ENCODE results near the gene RHOXF2.
"Not testable (repeated sequence)": the region's sequence is repeated elsewhere in the genome, so short reads cannot be mapped to it uniquely, and the experiment has no call there.

The RHOXF2 gene

DNA sequence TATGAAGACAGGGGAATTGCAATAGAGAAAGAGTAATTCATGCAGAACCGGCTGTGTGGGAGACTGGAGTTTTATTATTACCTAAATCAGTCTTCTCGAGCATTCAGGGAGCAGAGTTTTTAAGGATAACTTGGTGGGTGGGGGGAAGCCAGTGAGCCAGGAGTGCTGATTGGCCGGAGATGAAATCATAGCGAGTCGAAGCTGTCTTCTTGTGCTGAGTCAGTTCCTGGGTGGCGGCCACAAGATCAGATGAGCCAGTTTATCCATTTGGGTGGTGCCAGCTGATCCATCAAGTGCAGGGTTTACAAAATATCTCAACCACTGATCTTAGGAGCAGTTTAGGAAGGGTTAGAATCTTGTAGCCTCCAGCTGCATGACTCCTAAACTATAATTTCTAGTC, 34.8 kb downstream of the RHOXF2 start:
- not testable (repeated sequence) for H3K4me1 ChIP-seq; H3K27ac ChIP-seq; H3K79me2 ChIP-seq; H3K9me3 ChIP-seq (ENCODE audit: control insufficient read depth, low read length); H3K4me2 ChIP-seq (ENCODE audit: low read length); H3K27me3 ChIP-seq (ENCODE audit: control insufficient read depth, insufficient read depth, low read length); H3K9ac ChIP-seq; H3K4me3 ChIP-seq (ENCODE audit: low read depth, low read length); H3K36me3 ChIP-seq (ENCODE audit: control insufficient read depth, insufficient read depth, low read length); H2AFZ ChIP-seq

DNA sequence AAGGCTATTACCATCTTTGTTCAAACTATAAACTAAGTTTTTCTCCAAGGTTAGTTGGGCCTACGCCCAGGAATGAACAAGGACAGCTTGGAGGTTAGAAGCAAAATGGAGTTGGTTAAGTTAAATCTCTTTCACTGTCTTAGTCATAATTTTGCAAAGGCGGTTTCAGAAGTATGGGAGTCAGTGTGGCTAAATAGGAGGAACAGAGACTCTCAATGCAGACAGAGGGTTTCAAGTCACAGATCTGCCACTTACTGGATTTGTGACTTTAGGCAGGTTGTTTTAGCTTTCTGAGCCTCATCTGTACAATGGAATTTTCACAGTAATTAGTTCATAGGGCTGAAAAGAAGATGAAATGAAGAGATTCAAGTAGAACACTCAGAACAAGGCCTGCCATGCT, 35.3 kb downstream of the RHOXF2 start:
- not testable (repeated sequence) for H3K27me3 ChIP-seq (ENCODE audit: control insufficient read depth, insufficient read depth, low read length); H3K4me3 ChIP-seq (ENCODE audit: low read depth, low read length); H3K9ac ChIP-seq; H3K4me1 ChIP-seq; H3K27ac ChIP-seq; H3K4me2 ChIP-seq (ENCODE audit: low read length); H3K79me2 ChIP-seq; H3K36me3 ChIP-seq (ENCODE audit: control insufficient read depth, insufficient read depth, low read length); H2AFZ ChIP-seq; H3K9me3 ChIP-seq (ENCODE audit: control insufficient read depth, low read length)

DNA sequence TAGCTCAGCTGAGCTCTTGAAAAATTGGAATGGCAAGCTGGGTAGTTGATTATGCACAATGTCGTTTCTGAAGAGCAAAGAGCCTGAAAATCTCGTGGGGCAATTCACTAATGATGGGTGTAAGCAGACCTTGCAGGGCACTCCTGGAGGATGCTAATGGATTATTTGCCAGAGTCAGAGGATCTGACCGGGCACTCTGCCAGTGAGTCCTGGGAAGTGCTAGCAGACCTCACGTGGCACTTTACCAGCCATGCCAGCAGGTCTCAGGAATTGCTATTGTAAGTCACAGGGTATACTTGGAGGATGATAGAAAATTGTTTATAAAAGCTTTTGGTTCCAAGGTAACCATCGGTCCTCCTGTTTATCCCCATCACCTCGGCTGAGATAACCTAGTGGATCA, 37.4 kb downstream of the RHOXF2 start:
- H3K27me3 ChIP-seq (ENCODE audit: control insufficient read depth, insufficient read depth, low read length); H3K36me3 ChIP-seq (ENCODE audit: control insufficient read depth, insufficient read depth, low read length); H3K4me1 ChIP-seq: not testable (repeated sequence)

DNA sequence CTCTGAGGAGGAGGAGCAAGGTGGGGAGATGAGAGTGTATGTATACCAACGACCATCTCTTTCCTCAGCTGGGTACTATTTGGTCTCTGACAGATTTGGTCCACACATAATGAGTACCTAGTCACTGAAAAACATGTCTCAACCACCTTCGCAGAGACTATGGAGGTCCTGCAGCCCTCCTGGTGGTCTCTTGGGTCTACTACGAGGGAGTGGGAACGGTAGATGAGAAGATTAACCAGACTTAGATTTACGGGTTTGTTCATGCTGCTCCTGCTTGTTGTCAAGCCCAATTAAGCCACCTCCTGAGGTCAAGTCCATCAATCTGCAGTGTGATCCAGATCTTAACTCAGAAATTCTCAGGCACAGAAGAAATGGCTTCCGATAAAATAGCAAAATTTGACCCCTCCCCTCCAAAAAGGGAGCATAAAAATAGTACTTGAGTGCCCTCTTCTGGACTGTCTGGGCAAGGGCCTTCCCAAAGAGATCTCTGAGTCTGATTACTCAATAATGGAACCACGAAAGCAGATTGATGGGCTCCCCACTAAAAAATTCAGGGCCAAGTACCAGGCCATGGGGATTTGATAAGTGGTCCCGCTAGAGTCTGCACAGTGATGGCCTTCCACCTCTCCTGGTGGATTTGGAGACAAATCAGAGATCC, 38.3 kb downstream of the RHOXF2 start:
- not testable (repeated sequence) for H3K4me3 ChIP-seq (ENCODE audit: low read depth, low read length); H3K79me2 ChIP-seq; H3K36me3 ChIP-seq (ENCODE audit: control insufficient read depth, insufficient read depth, low read length); H3K9me3 ChIP-seq (ENCODE audit: control insufficient read depth, low read length); H3K4me1 ChIP-seq; H3K4me2 ChIP-seq (ENCODE audit: low read length); H3K27me3 ChIP-seq (ENCODE audit: control insufficient read depth, insufficient read depth, low read length); H2AFZ ChIP-seq; H3K27ac ChIP-seq; H3K9ac ChIP-seq

More for the DNA sequence above, 37.4 kb downstream of the RHOXF2 start:
- H3K4me3 ChIP-seq (ENCODE audit: low read depth, low read length); H3K4me2 ChIP-seq (ENCODE audit: low read length); H3K79me2 ChIP-seq; H2AFZ ChIP-seq; H3K9me3 ChIP-seq (ENCODE audit: control insufficient read depth, low read length); H3K27ac ChIP-seq; H3K9ac ChIP-seq: not testable (repeated sequence)

DNA sequence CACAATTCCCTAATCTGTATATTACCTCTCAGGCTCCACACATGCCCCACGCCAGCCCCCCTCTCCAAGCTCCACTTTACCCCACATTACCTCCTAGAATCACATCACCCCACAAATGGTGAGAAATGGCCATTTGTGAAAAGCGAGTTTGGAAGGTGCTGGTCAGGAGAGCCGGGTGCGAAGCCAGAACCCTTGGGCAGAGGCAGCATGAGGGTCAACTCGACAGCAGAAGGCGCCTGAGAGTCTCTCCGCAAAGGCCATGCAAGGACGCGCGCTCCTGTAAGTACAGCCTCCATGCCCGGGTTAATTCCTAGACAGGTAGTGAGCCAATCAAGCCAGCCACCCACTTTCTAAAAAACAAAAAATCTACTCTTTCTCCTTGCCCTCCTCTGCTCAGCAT, 42.4 kb downstream of the RHOXF2 start:
- H2AFZ ChIP-seq, result no peak overlapping the region
- H3K9me3 ChIP-seq (ENCODE audit: control insufficient read depth, low read length), result no peaks in the 10 kb centered on the region
- H3K9ac ChIP-seq, result no peak overlapping the region
- no peaks in the 10 kb centered on the region for H3K4me1 ChIP-seq
- no peaks in the 10 kb centered on the region for H3K27me3 ChIP-seq (ENCODE audit: control insufficient read depth, insufficient read depth, low read length)
- no peaks in the 10 kb centered on the region for H3K79me2 ChIP-seq
- H3K27ac ChIP-seq, result no peak overlapping the region
- H3K4me2 ChIP-seq (ENCODE audit: low read length), result no peak overlapping the region
- no peaks in the 10 kb centered on the region for H3K36me3 ChIP-seq (ENCODE audit: control insufficient read depth, insufficient read depth, low read length)
- no peak overlapping the region for H3K4me3 ChIP-seq (ENCODE audit: low read depth, low read length)
- TF ChIP-seq, protein P1, sequence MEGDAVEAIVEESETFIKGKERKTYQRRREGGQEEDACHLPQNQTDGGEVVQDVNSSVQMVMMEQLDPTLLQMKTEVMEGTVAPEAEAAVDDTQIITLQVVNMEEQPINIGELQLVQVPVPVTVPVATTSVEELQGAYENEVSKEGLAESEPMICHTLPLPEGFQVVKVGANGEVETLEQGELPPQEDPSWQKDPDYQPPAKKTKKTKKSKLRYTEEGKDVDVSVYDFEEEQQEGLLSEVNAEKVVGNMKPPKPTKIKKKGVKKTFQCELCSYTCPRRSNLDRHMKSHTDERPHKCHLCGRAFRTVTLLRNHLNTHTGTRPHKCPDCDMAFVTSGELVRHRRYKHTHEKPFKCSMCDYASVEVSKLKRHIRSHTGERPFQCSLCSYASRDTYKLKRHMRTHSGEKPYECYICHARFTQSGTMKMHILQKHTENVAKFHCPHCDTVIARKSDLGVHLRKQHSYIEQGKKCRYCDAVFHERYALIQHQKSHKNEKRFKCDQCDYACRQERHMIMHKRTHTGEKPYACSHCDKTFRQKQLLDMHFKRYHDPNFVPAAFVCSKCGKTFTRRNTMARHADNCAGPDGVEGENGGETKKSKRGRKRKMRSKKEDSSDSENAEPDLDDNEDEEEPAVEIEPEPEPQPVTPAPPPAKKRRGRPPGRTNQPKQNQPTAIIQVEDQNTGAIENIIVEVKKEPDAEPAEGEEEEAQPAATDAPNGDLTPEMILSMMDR (IDR thresholded peaks at IDR 0.05), result no peak

DNA sequence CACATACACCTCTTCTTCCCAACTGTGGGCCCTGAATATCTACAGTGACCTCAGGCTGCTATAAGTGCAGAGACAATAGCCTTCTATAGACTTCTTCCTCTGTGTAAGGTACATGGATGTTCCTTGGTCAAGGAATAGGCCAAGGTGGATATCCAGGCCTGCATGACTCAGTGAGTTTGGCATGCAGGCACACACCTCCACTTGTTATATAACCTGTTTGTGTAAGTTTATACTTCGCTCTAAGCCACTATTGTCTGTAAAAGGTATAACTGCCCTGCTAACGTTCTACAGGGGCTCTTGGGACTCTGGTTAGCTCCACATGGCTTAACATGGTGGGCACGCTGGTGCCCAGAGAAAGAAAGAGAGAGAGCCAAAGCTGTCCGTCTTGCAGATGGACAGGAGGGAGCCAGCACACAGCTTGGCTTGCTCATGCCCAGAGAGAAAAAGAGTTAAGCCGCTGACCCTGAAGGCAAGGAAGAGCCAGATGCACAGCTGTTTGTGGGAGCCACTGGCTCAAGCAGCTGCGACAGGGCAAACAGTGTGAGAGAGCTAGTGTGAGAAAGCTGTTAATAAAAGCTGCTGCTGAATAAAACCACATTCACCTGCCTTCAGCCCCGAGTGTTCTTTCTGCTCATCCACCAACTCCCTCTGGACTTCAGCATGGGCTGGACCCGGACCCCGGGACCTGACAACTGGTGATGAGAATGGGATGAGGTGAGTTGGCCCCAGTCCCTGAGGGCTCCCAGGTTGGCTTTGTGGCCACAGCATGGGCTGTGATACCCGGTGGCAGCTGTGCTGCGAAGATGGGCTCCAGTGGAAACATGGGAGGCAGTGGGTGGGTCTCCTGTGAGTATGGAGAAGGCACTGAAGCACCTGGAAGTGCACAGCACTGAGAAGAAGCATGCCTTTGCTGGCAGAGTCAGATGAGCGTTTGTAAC, 47.7 kb downstream of the RHOXF2 start:
- Histone ChIP-seq H3K9ac (no peak overlapping the region), H3K27ac (no peak overlapping the region), H3K79me2 (no peaks in the 10 kb centered on the region), H3K4me1 (peaks cover 3% of the 10 kb centered on the region), H3K36me3 (ENCODE audit: control insufficient read depth, insufficient read depth, low read length) (no peaks in the 10 kb centered on the region), H2AFZ (no peak overlapping the region), H3K4me3 (ENCODE audit: low read depth, low read length) (no peak overlapping the region), H3K4me2 (ENCODE audit: low read length) (no peak overlapping the region), H3K27me3 (ENCODE audit: control insufficient read depth, insufficient read depth, low read length) (no peaks in the 10 kb centered on the region), H3K9me3 (ENCODE audit: control insufficient read depth, low read length) (no peaks in the 10 kb centered on the region)
- TF ChIP-seq, protein P1 (IDR thresholded peaks at IDR 0.05), result no peak
